K562 (cell line): Measurements from ENCODE around the gene SYTL4. TPM values are rescaled to one million over a fixed set of nuclear protein-coding genes. Genes with fewer than 3 reads are reported as not detected.

ENCODE experiments used
- ATAC-seq: fragments of 200-7000 bp; cut with Tn5 transposase; 3 replicates; pipeline ENCODE4 v1.9.1; 2020; ENCODE audit warnings: moderate library complexity
- BruUV-seq: library from RNA; stranded (reverse); fragments of 400-500 nt; replicated peaks from 2 replicates; lab custom pipeline; 2021; lab: Mats Ljungman, UMichigan
- CTCF ChIA-PET: fragments of 300-600 bp; formaldehyde crosslinking; extraction: SDS; loops from one replicate; lab custom pipeline; 2021; ENCODE audit warnings: low intra/inter-chr PET ratio; lab: Yijun Ruan, JAX
- POLR2A ChIA-PET: fragments of 300-600, 350-650 bp; sonication (Branson Sonifier 250); formaldehyde crosslinking; extraction: SDS; loops from one replicate; lab custom pipeline; 2021; ENCODE audit warnings: antibody characterized with exemption, inconsistent platforms; lab: Yijun Ruan, JAX
- DNase-seq, 4 experiments: peaks; one replicate each; pipeline versions ENCODE4 v3.0.0 to v3.0.0-alpha.2; 2011 to 2018; ENCODE audit warnings: low spot score in 3 of 4, mixed read lengths in 3 of 4; ENCODE audit errors: extremely low read depth in 1 of 4
- FAIRE-seq: peaks from 2 replicates; lab custom pipeline; 2011; peaks lifted over from hg19 to GRCh38; lab: Jason Lieb, UNC
- H2AFZ ChIP-seq: 2 replicates; pipeline ENCODE4 v1.6.0; 2011; ENCODE audit warnings: low read depth, low read length, control low read depth, inconsistent platforms
- H3K27ac ChIP-seq: fragments of 200-600 bp; 3 replicates; pipeline ENCODE4 v1.8.0; 2011; ENCODE audit warnings: low read depth, mild to moderate bottlenecking, control low read depth, inconsistent platforms, low read length, moderate library complexity, mixed read lengths; ENCODE audit errors: extremely low read depth
- H3K27me3 ChIP-seq, 2 experiments: fragments of 300-600 bp in 1 of 2; 2 replicates in 1 of 2; 3 replicates in 1 of 2; pipeline versions ENCODE4 v1.6.0 to v1.8.0; 2011; ENCODE audit warnings: inconsistent platforms in 2 of 2, low read length in 2 of 2, mild to moderate bottlenecking in 1 of 2, mixed read lengths in 1 of 2, moderate library complexity in 1 of 2; ENCODE audit not compliant: control insufficient read depth in 2 of 2, insufficient read depth in 2 of 2
- H3K36me3 ChIP-seq: fragments of 300-600 bp; 3 replicates; pipeline ENCODE4 v1.8.0; 2011; ENCODE audit warnings: mild to moderate bottlenecking, low read length, inconsistent platforms; ENCODE audit not compliant: control insufficient read depth, insufficient read depth
- H3K4me1 ChIP-seq, 2 experiments: fragments of 200-600 bp in 1 of 2; replicated peaks in 1 of 2; 2 replicates in 1 of 2; 3 replicates in 1 of 2; pipeline versions ENCODE4 v1.5.1 to v1.8.0; 2011; ENCODE audit warnings: inconsistent platforms in 2 of 2, low read length in 2 of 2, mild to moderate bottlenecking in 1 of 2, mixed read lengths in 1 of 2, moderate library complexity in 1 of 2; ENCODE audit not compliant: control insufficient read depth in 2 of 2, insufficient read depth in 2 of 2
- H3K4me2 ChIP-seq: 2 replicates; pipeline ENCODE4 v1.6.1; 2011; ENCODE audit warnings: low read length, control low read depth, inconsistent platforms, mixed read lengths; ENCODE audit not compliant: insufficient read depth
- H3K4me3 ChIP-seq: fragments of 200-600 bp; sonication (generic), shearing (Covaris generic); 2 replicates; pipeline ENCODE4 v1.5.1; 2016; ENCODE audit warnings: control low read depth, inconsistent platforms
- H3K79me2 ChIP-seq: fragments of 200-600 bp; 3 replicates; pipeline ENCODE4 v1.8.0; 2011; ENCODE audit warnings: low read length, inconsistent platforms; ENCODE audit not compliant: control insufficient read depth, insufficient read depth
- H3K9ac ChIP-seq, 2 experiments: 2 replicates each; pipeline versions ENCODE4 v1.6.0 to v1.6.1; 2011; ENCODE audit warnings: low read depth in 2 of 2, low read length in 2 of 2, control low read depth in 1 of 2, inconsistent platforms in 1 of 2, mild to moderate bottlenecking in 1 of 2, mixed read lengths in 1 of 2; ENCODE audit not compliant: insufficient read depth in 1 of 2
- H3K9me1 ChIP-seq: one replicate; pipeline ENCODE4 v1.6.0; 2011; ENCODE audit warnings: inconsistent platforms, mild to moderate bottlenecking, low read length, moderate library complexity; ENCODE audit not compliant: control insufficient read depth, insufficient read depth
- H3K9me3 ChIP-seq: replicated peaks from 2 replicates; pipeline ENCODE4 v1.5.1; 2011; ENCODE audit warnings: low read depth, low read length, inconsistent platforms; ENCODE audit not compliant: control insufficient read depth, insufficient read depth
- H4K20me1 ChIP-seq: replicated peaks from 2 replicates; pipeline ENCODE4 v1.6.1; 2011; ENCODE audit warnings: low read length, inconsistent platforms, mixed read lengths; ENCODE audit not compliant: control insufficient read depth, insufficient read depth
- BCL6 ChIP-seq: fragments of 250-450 bp; sonication (Bioruptor Pico); IDR thresholded peaks from 2 replicates; pipeline ENCODE4 v1.4.0; 2020
- C11orf30 ChIP-seq: fragments of 450-650 bp; IDR thresholded peaks from 2 replicates; pipeline ENCODE4 v1.6.1; 2016; ENCODE audit warnings: low read depth, mild to moderate bottlenecking
- CHD2 ChIP-seq: IDR thresholded peaks from 2 replicates; pipeline ENCODE4 v1.6.1; 2011; ENCODE audit warnings: low read depth, low read length
- CREB1 ChIP-seq, 2 experiments: sonication (generic) in 1 of 2; formaldehyde crosslinking in 1 of 2; IDR thresholded peaks; 2 replicates each; pipeline versions ENCODE4 v1.6.1 to v1.8.0; 2012 to 2022; ENCODE audit warnings: inconsistent platforms in 1 of 2, mild to moderate bottlenecking in 1 of 2, missing genetic modification reagents in 1 of 2, moderate library complexity in 1 of 2
- FOXP1 ChIP-seq: sonication (generic); formaldehyde crosslinking; IDR thresholded peaks from 2 replicates; pipeline ENCODE4 v1.8.0; 2022; ENCODE audit warnings: mild to moderate bottlenecking, missing genetic modification reagents
- GABPA ChIP-seq: fragments of 200-800 bp; sonication (Bioruptor generic); conservative IDR thresholded peaks from 2 replicates; pipeline ENCODE4 v1.6.1; 2016; ENCODE audit warnings: low read depth, missing genetic modification characterization, missing compliant biosample characterization
- PREB ChIP-seq: sonication (generic); formaldehyde crosslinking; IDR thresholded peaks from 2 replicates; pipeline ENCODE4 v1.8.1; 2023; ENCODE audit warnings: mild to moderate bottlenecking, missing genetic modification reagents
- SAFB2 ChIP-seq: fragments of 200-400 bp; formaldehyde crosslinking; IDR thresholded peaks from 2 replicates; pipeline ENCODE4 v1.6.1; 2018; ENCODE audit warnings: borderline replicate concordance, low read length, low read depth, moderate library complexity; ENCODE audit not compliant: severe bottlenecking
- ZC3H11A ChIP-seq: IDR thresholded peaks from 2 replicates; pipeline ENCODE4 v1.6.1; 2012; ENCODE audit warnings: low read depth, low read length, improper control_type of control experiment
- ZFX ChIP-seq: sonication (generic); formaldehyde crosslinking; IDR thresholded peaks from 2 replicates; pipeline ENCODE4 v1.8.0; 2022; ENCODE audit warnings: mild to moderate bottlenecking, missing genetic modification reagents, moderate library complexity
- ZKSCAN8 ChIP-seq: fragments of 200-800 bp; sonication (Bioruptor generic); IDR thresholded peaks from 2 replicates; pipeline ENCODE4 v1.6.1; 2016; ENCODE audit warnings: missing genetic modification characterization, missing compliant biosample characterization
- ZNF212 ChIP-seq: fragments of 450-650 bp; formaldehyde crosslinking; IDR thresholded peaks from 2 replicates; pipeline ENCODE4 v1.4.0; 2020; ENCODE audit warnings: mild to moderate bottlenecking
- ZNF311 ChIP-seq: fragments of 250-450 bp; sonication (Bioruptor Pico); IDR thresholded peaks from 2 replicates; pipeline ENCODE4 v1.4.0; 2020; ENCODE audit warnings: mild to moderate bottlenecking, moderate library complexity
- ZNF561 ChIP-seq: fragments of 450-650 bp; formaldehyde crosslinking; conservative IDR thresholded peaks from 2 replicates; pipeline ENCODE4 v1.4.0; 2020; ENCODE audit warnings: mild to moderate bottlenecking, moderate library complexity
- ZNF584 ChIP-seq: fragments of 200-800 bp; sonication (Bioruptor generic); IDR thresholded peaks from 2 replicates; pipeline ENCODE4 v1.6.1; 2016; ENCODE audit warnings: low read depth, mild to moderate bottlenecking, missing genetic modification characterization, missing compliant biosample characterization
- WGBS: fragments of 100-300 bp; shearing (Covaris generic); methylation state at CpG from one replicate; pipeline ENCODE4 v1.1.6; 2016; ENCODE audit warnings: low coverage, mixed read lengths; ENCODE audit not compliant: insufficient coverage; ENCODE audit errors: missing lambda C conversion rate; 5-methylcytosine and 5-hydroxymethylcytosine counted together
- in situ Hi-C: fragments of 300-500 bp; cut with MboI; formaldehyde crosslinking; loops from 4 replicates; pipeline ENCODE4 v1.15.0; 2018; ENCODE audit warnings: inconsistent platforms, mixed read lengths
- intact Hi-C: fragments of 100-400 bp; cut with micrococcal nuclease; formaldehyde crosslinking; loops from 2 replicates; pipeline ENCODE4 v1.14.2; 2022
- polyA plus RNA-seq, 8 experiments: library from polyadenylated mRNA; depleted of rRNA in 4 of 8; stranded (reverse) in 5 of 8; unstranded in 3 of 8; fragments of >200 nt; fragmentation: Nextera tagmentation in 2 of 8; fragmentation: Illumina TruSeq in 1 of 8; extraction: Ambion mirVana in 2 of 8; extraction: Trizol in 1 of 8; gene quantifications; 2 replicates each; pipeline versions ENCODE4 v1.2.1 to v1.2.3, GENCODE V29; 2011 to 2014; ENCODE audit warnings: inconsistent platforms in 1 of 8, missing spikeins in 1 of 8
- total RNA-seq, 7 experiments: library from RNA; depleted of rRNA in 6 of 7; stranded (reverse); fragments of >200 nt in 6 of 7; fragmentation: Illumina TruSeq in 2 of 7; extraction: Trizol in 2 of 7; gene quantifications; 2 replicates each; pipeline versions ENCODE4 v1.2.1 to v1.2.3, GENCODE V29; 2011 to 2021; ENCODE audit warnings: low replicate concordance in 1 of 7
- TF ChIP-seq, protein P1 (sequence below): fragments of 250-450 bp; sonication (Bioruptor Pico); IDR thresholded peaks from 2 replicates; pipeline ENCODE4 v1.8.0; 2022; ENCODE audit warnings: moderate library complexity, mild to moderate bottlenecking, inconsistent platforms
- TF ChIP-seq, protein P2 (sequence below): fragments of 450-650 bp; IDR thresholded peaks from 2 replicates; pipeline ENCODE4 v1.6.1; 2016; ENCODE audit warnings: borderline replicate concordance
- TF ChIP-seq, protein P3 (sequence below): fragments of 250-450 bp; sonication (Bioruptor Pico); IDR thresholded peaks from 2 replicates; pipeline ENCODE4 v1.9.0; 2021; ENCODE audit warnings: mild to moderate bottlenecking

The SYTL4 gene
- total and polyA plus RNA-seq, 9 of the 15 experiments (the other 6 are each of a cell fraction or from before 2014, with no cell fraction given) = 0.65 to 9.0 (median 1.5) TPM

GRCh38 chrX:100647095-100647494 lies 84.8 kb downstream of the SYTL4 start (continued):
- no peak for TF ChIP-seq CHD2
- TF ChIP-seq, protein P1, sequence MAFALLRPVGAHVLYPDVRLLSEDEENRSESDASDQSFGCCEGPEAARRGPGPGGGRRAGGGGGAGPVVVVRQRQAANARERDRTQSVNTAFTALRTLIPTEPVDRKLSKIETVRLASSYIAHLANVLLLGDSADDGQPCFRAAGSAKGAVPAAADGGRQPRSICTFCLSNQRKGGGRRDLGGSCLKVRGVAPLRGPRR (CRISPR knock-in tag) = no peak
- TF ChIP-seq CREB1 (IDR thresholded peaks at IDR 0.05) = no peak
- no peak for TF ChIP-seq CREB1 (CRISPR knock-in tag; IDR thresholded peaks at IDR 0.05)
- TF ChIP-seq ZNF561 = no peak
- TF ChIP-seq ZFX (CRISPR knock-in tag) = no peak

- no peak overlapping the region for H3K27ac ChIP-seq
- no peaks in the 10 kb centered on the region for H3K27me3 ChIP-seq
- ATAC-seq (no peak), DNase-seq (no peak), FAIRE-seq (no peak)
- H3K4me2 ChIP-seq = no peak overlapping the region
- ChIA-PET CTCF (no interaction called here), POLR2A (no interaction called here)
- H3K9ac ChIP-seq = no peak overlapping the region
- H3K9me3 ChIP-seq = no peaks in the 10 kb centered on the region
- no peaks in the 10 kb centered on the region for H3K79me2 ChIP-seq
- no peak overlapping the region for H3K4me3 ChIP-seq
- H4K20me1 ChIP-seq = no peaks in the 10 kb centered on the region
- WGBS = 0% methylated on average over 4 of the region's 4 CpGs
- in situ Hi-C loops = no loop called here
- no peak overlapping the region for H2AFZ ChIP-seq
- H3K36me3 ChIP-seq = no peaks in the 10 kb centered on the region
- BruUV-seq = no TSS peak
- no peaks in the 10 kb centered on the region for H3K9me1 ChIP-seq
- intact Hi-C loops = no loop called here
- H3K4me1 ChIP-seq = no peaks in the 10 kb centered on the region
- TF ChIP-seq GABPA (tag) (no peak), SAFB2 (no peak), ZKSCAN8 (no peak), ZNF311 (CRISPR knock-in tag) (no peak), ZNF212 (CRISPR knock-in tag) (no peak), FOXP1 (CRISPR knock-in tag) (no peak), C11orf30 (no peak), PREB (CRISPR knock-in tag) (no peak), ZNF584 (CRISPR knock-in tag) (no peak), ZC3H11A (no peak), BCL6 (CRISPR knock-in tag) (no peak)
- TF ChIP-seq, protein P2, sequence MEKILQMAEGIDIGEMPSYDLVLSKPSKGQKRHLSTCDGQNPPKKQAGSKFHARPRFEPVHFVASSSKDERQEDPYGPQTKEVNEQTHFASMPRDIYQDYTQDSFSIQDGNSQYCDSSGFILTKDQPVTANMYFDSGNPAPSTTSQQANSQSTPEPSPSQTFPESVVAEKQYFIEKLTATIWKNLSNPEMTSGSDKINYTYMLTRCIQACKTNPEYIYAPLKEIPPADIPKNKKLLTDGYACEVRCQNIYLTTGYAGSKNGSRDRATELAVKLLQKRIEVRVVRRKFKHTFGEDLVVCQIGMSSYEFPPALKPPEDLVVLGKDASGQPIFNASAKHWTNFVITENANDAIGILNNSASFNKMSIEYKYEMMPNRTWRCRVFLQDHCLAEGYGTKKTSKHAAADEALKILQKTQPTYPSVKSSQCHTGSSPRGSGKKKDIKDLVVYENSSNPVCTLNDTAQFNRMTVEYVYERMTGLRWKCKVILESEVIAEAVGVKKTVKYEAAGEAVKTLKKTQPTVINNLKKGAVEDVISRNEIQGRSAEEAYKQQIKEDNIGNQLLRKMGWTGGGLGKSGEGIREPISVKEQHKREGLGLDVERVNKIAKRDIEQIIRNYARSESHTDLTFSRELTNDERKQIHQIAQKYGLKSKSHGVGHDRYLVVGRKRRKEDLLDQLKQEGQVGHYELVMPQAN = no peak
- TF ChIP-seq, protein P3, sequence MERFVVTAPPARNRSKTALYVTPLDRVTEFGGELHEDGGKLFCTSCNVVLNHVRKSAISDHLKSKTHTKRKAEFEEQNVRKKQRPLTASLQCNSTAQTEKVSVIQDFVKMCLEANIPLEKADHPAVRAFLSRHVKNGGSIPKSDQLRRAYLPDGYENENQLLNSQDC (CRISPR knock-in tag) = no peak
Measured at GRCh38 chrX:100645106-100645505, 86.8 kb downstream of the SYTL4 start.
